NCI-H446 treated with DMSO at 0.1 percent for 48 hours (cell line): Measurements from ENCODE around the gene SKIC3.
A peak's percentile ranks its signal among the peaks of the same experiment; 100 is the strongest.

ENCODE experiments used
- DNase-seq: peaks from one replicate; lab custom pipeline; 2025; lab: John Stamatoyannopoulos, UW

Gene SKIC3

DNA sequence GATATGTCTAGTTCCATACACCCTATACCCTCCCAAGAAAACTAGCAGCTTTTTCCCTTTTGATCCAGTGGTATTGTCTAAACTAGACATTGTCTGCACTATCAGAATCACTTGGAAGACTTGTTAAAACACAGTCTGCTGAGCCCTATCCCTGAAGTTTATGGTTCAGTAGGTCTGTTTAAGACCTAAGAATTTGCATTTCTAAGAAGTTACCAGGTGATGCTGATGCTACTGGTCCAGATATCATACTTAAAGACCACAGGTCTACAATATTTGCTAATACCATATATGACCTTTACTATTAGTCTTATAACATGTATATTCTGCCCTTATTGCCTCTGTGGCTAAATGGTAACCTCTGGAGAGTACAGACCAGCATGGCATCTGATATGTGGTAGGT is 23.3 kb downstream of the SKIC3 start:
- no peak for DNase-seq

DNA sequence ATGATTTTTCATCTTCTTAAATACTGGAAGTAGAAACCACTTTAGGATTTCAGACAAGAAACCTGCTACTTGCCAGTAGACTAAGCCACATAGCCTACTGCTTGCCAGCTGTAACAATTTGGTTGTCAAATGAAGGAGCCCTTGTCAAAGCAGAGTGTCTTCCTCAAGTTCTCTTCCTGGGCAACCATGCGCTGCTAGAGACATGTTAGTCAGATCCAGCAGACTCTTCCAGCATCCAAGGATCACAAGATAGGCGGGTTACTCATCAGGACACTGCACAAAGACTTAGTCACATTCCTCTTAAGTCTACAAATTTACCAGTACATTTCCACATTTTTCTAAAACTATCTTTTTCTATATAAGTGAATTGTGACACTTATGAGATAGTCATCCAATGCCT is 24.4 kb downstream of the SKIC3 start:
- DNase-seq: no peak

DNA sequence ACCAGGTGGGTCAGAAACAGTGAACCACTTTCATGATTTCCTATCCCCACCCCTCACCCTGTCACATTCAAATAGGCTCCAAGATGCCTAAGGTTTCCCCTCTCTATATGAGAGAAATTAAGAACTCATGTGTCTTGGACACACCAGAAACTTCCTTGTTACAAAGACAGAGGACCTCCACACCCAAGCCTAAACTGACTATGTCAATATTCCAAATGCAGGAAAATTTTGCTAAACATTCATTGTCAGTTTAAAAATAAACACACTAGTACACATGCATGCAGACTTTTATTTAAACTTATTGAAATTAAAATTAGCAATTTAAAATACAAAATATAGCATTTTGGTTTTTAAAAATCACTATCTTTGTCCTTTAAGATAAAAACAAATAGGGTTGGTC is 26.2 kb downstream of the SKIC3 start:
- DNase-seq: no peak

DNA sequence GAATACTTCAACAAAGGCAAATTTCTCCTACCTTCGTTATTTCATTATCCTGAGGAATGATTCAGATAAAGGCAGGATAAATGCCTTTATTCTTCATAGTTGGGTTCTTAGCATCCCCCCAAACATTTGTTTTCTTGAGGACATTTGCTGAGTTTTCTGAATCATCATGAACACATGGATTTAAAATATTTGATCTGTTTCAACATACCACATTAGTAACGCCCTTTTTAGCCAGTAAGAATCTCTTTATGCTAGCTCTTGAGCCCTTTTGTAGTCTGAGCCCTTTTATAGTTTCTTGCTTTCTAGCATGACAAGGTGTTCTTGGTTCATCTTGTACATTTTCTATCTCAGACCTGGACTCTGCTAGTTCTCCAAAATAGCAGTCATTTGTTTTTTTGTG is 27.9 kb downstream of the SKIC3 start:
- no peak for DNase-seq

DNA sequence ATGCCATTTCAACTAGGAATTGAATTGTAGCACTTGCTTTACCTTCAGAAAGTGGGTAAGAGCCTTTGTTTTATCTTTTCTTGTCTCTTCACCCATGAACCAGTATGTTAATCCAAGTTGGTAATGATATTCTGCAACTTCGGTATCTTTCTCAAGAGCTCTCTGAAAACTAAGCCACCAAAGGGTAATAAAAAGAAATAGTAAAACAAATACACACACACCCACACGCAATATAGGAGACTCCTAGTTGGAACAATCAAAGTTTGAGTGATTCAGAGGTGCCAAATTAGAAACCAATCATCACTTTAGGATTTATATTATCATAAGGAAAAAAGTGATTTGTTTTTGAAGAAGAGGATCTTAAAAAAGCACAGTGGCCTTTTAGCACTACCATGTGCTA is 30.4 kb downstream of the SKIC3 start:
- DNase-seq: no peak

DNA sequence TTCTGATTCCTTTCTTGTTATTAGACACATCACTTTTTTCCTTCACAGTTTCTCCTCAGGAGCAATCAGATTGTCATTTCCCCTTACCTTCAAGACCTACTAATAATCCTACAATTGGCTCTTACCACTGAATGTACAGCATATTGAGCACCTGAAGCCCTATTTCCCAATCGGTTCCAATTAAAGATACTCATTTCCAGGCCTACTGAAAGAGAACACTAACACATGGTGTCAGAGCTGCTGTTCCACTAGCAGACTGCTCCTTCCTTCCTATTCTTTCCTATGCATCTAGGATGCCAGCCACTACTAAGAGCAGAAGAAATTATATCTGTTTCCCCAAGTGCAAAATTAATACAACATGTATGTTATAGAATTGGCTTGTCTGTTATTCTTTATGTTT is 34.6 kb downstream of the SKIC3 start:
- no peak for DNase-seq

DNA sequence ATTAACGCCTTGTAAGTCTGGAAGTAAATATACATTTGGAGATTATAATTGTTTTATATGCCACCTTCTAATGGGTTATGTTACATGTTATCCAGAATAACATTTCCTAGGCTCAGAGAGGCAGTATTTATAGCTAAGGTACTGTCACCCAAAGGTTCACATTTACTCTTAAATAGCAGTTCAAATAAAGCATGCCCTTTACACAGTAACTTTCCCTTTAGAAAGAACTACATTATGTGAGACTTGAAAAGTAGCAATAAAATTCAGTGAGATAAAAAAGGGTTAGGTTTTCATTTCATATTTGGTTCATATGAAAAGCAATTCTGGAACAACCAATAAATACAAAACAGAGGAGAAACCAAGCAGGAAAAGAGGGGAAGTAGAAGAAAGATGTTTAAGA is 35.1 kb downstream of the SKIC3 start:
- no peak for DNase-seq

DNA sequence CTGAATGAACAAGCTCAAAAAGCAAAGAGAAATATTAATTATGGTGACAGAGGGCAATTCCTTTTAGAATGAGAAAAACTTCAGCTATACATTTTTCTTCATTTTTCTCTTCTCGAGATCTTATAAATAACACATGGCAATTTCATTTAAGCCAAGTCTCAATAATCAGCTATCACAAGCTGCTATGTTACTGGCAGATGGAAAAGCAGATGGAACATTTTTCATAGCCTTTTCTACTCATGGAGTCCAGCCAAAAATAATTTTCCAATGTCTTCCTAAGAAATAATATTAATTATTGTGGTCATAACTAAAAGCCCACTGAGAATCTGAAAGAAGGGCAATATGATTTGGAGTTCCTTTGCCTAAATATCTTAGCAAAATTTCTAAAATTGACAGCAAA is 35.6 kb downstream of the SKIC3 start:
- DNase-seq: peak; percentile 83

DNA sequence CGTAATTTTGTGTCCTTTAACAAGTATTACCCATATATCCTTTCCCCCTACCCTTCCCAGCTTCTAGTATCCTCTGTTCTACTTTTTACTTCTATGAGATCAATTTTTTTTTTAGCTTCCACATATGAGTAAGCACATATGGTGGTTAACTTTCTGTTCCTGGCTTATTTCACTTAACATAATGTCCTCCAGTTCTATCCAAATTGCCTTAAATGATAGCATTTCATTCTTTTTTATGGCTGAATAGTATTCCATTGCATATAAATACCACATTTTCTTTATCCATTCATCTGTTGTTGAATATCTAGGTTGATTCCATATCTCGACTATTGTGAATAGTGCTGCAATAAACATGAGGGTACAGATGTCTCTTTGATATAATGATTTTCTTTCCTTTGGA is 36.4 kb downstream of the SKIC3 start:
- DNase-seq: no peak

DNA sequence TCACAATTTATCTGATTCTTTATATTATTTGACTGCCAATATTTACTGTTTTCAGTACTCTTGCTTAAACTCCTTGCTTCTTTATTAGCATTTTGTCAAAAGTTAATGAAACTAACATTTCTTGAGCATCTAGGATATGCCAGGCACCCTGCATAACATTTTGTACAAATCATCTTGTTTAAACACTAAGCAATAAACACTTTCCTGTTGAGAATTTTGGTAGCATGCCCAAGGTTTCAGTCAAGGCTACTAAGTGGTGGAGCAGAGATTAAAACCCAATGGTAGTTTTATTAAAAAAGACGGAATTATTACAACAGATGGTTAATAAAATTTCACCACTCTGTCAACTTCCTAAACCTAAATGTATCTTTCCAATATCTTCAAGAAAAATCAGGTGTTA is 43.2 kb downstream of the SKIC3 start:
- no peak for DNase-seq

DNA sequence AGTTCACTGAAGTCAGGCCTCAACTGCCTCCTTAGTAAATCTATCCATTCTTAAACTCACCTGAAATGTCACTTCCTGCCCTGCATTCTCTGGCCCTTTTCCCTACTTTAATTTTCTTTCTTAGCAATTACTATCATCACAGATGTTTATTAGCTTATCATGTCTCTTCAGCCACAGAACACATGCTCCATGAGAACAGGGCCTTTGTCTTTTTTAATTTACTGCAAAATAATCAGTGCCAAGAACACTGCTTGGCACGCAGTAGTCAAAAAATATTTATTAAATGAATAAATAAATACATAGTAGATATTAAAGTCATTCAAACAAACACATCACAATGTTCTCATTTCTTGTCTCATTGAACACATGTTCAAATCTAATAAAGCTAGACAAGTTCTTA is 46.2 kb downstream of the SKIC3 start:
- no peak for DNase-seq
